Panc1 (cell line): ENCODE data around the gene ARRDC2.

ENCODE experiments used
- CTCF ChIP-seq: fragments of 450-650 bp; IDR thresholded peaks from 2 replicates; pipeline ENCODE4 v1.5.1; 2017; ENCODE audit warnings: mild to moderate bottlenecking
- TCF7L2 ChIP-seq: IDR thresholded peaks from 2 replicates; pipeline ENCODE4 v1.6.1; 2011; ENCODE audit warnings: mild to moderate bottlenecking, low read depth, low read length, inconsistent platforms

- TF ChIP-seq TCF7L2: peak; percentile 70
- no peak for TF ChIP-seq CTCF
Measured at GRCh38 chr19:18021121-18021755, 13.3 kb downstream of the ARRDC2 start.
